Ammon's horn (tissue), 1 donor: Measurements from ENCODE around the gene LARP4B.

ENCODE experiments used
- DNase-seq: peaks from one replicate; pipeline ENCODE4 v3.0.0-alpha.2; 2016; ENCODE audit warnings: low spot score

LARP4B gene

GRCh38 chr10:867807-868206, 63.7 kb downstream of the LARP4B start:
- DNase-seq, result no peak

GRCh38 chr10:866577-866941, 64.9 kb downstream of the LARP4B start:
- DNase-seq, result no peak

- DNase-seq, result no peak
Observed at GRCh38 chr10:865924-866576, 65.5 kb downstream of the LARP4B start.

- DNase-seq, result no peak
Observed at GRCh38 chr10:865257-865656, 66.2 kb downstream of the LARP4B start.

GRCh38 chr10:860519-860918, 71.0 kb downstream of the LARP4B start:
- no peak for DNase-seq

- DNase-seq, result no peak
Observed at GRCh38 chr10:856416-857157, 74.9 kb downstream of the LARP4B start.

GRCh38 chr10:855671-856070, 75.8 kb downstream of the LARP4B start:
- DNase-seq, result no peak

GRCh38 chr10:855079-855478, 76.4 kb downstream of the LARP4B start:
- DNase-seq, result no peak

GRCh38 chr10:853017-853416, 78.5 kb downstream of the LARP4B start:
- DNase-seq, result no peak

GRCh38 chr10:852386-852785, 79.1 kb downstream of the LARP4B start:
- no peak for DNase-seq

- DNase-seq, result no peak
Observed at GRCh38 chr10:851901-852300, 79.6 kb downstream of the LARP4B start.

GRCh38 chr10:850093-850492, 81.4 kb downstream of the LARP4B start:
- DNase-seq, result no peak

- DNase-seq, result no peak
Observed at GRCh38 chr10:847868-848267, 83.6 kb downstream of the LARP4B start.

GRCh38 chr10:846126-846685, 85.3 kb downstream of the LARP4B start:
- DNase-seq, result no peak

GRCh38 chr10:845526-845925, 86.0 kb downstream of the LARP4B start:
- DNase-seq, result no peak

GRCh38 chr10:844552-844951, 87.0 kb downstream of the LARP4B start:
- DNase-seq, result no peak

GRCh38 chr10:843703-844102, 87.8 kb downstream of the LARP4B start:
- no peak for DNase-seq

- no peak for DNase-seq
Observed at GRCh38 chr10:842795-843194, 88.7 kb downstream of the LARP4B start.

- peak; percentile 37 for DNase-seq
Observed at GRCh38 chr10:841535-841934, 90.0 kb downstream of the LARP4B start.

- no peak for DNase-seq
Observed at GRCh38 chr10:839550-840205, 91.8 kb downstream of the LARP4B start.

GRCh38 chr10:836782-837181, 94.7 kb downstream of the LARP4B start:
- DNase-seq, result no peak

GRCh38 chr10:834493-834892, 97.0 kb downstream of the LARP4B start:
- no peak for DNase-seq

- no peak for DNase-seq
Observed at GRCh38 chr10:829241-829640, 102.3 kb downstream of the LARP4B start.
